ENCODE data around the gene DDX41. TPM values are rescaled to one million over a fixed set of nuclear protein-coding genes. Genes with fewer than 3 reads are reported as not detected.

Gene DDX41
- total RNA-seq, 1 experiment from 2014 or later, result 318 TPM

GRCh38 chr5:177529247-177530203, 12.8 kb upstream of the DDX41 start:
- Histone ChIP-seq H3K9me3 (ENCODE audit: low read length) (no peaks in the 10 kb centered on the region), H3K27ac (ENCODE audit: low read length) (no peak overlapping the region), H3K9me2 (replicated peaks; ENCODE audit: low read length) (no peaks in the 10 kb centered on the region), H3K79me2 (ENCODE audit: low read length) (no peaks in the 10 kb centered on the region), H2AFZ (ENCODE audit: low read length) (no peak overlapping the region), H3K4me2 (ENCODE audit: low read length) (no peak overlapping the region), H3F3A (ENCODE audit: low read length, unreplicated experiment) (no peaks in the 10 kb centered on the region), H3K4me1 (ENCODE audit: insufficient read depth, low read length) (peaks cover 11% of the 10 kb centered on the region), H3K4me3 (ENCODE audit: low read length) (no peak overlapping the region), H3K27me3 (ENCODE audit: low read length) (no peaks in the 10 kb centered on the region), H3K9ac (ENCODE audit: low read length) (no peak overlapping the region), H3K36me3 (ENCODE audit: low read depth, low read length) (peaks cover 14% of the 10 kb centered on the region; the same call in 1 of the 2 replicates), H4K20me1 (ENCODE audit: low read length) (no peaks in the 10 kb centered on the region)
- intact Hi-C loops (cut with micrococcal nuclease), result no loop called here
- ATAC-seq (no peak), DNase-seq (no peak)
- POLR2A ChIA-PET (ENCODE audit: unreplicated experiment), result no interaction called here
- TF ChIP-seq EZH2 (IDR thresholded peaks at IDR 0.05; ENCODE audit: low read length, unreplicated experiment) (no peak), CTCF (conservative IDR thresholded peaks at IDR 0.05; ENCODE audit: low read depth, low read length) (no peak), EZH2phosphoT487 (IDR thresholded peaks at IDR 0.05; ENCODE audit: borderline replicate concordance, low read length) (no peak)
- CTCF ChIA-PET, result no interaction called here
- no TSS peak for BruUV-seq (replicated peaks)

GRCh38 chr5:177528631-177529030, 11.9 kb upstream of the DDX41 start:
- H3K4me2 ChIP-seq (ENCODE audit: low read length), result no peak overlapping the region
- TF ChIP-seq EZH2phosphoT487 (IDR thresholded peaks at IDR 0.05; ENCODE audit: borderline replicate concordance, low read length) (no peak), CTCF (conservative IDR thresholded peaks at IDR 0.05; ENCODE audit: low read depth, low read length) (no peak), EZH2 (IDR thresholded peaks at IDR 0.05; ENCODE audit: low read length, unreplicated experiment) (no peak)
- intact Hi-C loops (cut with micrococcal nuclease), result no loop called here
- H3K9me2 ChIP-seq (replicated peaks; ENCODE audit: low read length), result no peaks in the 10 kb centered on the region
- no peak overlapping the region for H3K9ac ChIP-seq (ENCODE audit: low read length)
- ChIA-PET POLR2A (ENCODE audit: unreplicated experiment) (interaction anchor here (0.6 kb wide), 1 partner anchor 70 kb away, joined by 4 read pairs; no protein-coding TSS in a partner anchor), CTCF (no interaction called here)
- H2AFZ ChIP-seq (ENCODE audit: low read length), result no peak overlapping the region
- H3F3A ChIP-seq (ENCODE audit: low read length, unreplicated experiment), result no peaks in the 10 kb centered on the region
- peaks cover 11% of the 10 kb centered on the region for H3K4me1 ChIP-seq (ENCODE audit: insufficient read depth, low read length)
- DNase-seq (no peak), ATAC-seq (no peak)
- H3K4me3 ChIP-seq (ENCODE audit: low read length), result no peak overlapping the region
- no TSS peak for BruUV-seq (replicated peaks)
- no peaks in the 10 kb centered on the region for H4K20me1 ChIP-seq (ENCODE audit: low read length)
- no peaks in the 10 kb centered on the region for H3K79me2 ChIP-seq (ENCODE audit: low read length)
- H3K27me3 ChIP-seq (ENCODE audit: low read length), result no peaks in the 10 kb centered on the region
- no peak overlapping the region for H3K27ac ChIP-seq (ENCODE audit: low read length)
- H3K9me3 ChIP-seq (ENCODE audit: low read length), result no peaks in the 10 kb centered on the region
- H3K36me3 ChIP-seq (ENCODE audit: low read depth, low read length), result peaks cover 10% of the 10 kb centered on the region; the same call in 1 of the 2 replicates

- H3K79me2 ChIP-seq (ENCODE audit: low read length), result no peaks in the 10 kb centered on the region
- H3F3A ChIP-seq (ENCODE audit: low read length, unreplicated experiment), result no peaks in the 10 kb centered on the region
- no peak overlapping the region for H2AFZ ChIP-seq (ENCODE audit: low read length)
- no peak overlapping the region for H3K4me3 ChIP-seq (ENCODE audit: low read length)
- TF ChIP-seq CTCF (conservative IDR thresholded peaks at IDR 0.05; ENCODE audit: low read depth, low read length) (no peak), EZH2 (IDR thresholded peaks at IDR 0.05; ENCODE audit: low read length, unreplicated experiment) (no peak), EZH2phosphoT487 (IDR thresholded peaks at IDR 0.05; ENCODE audit: borderline replicate concordance, low read length) (no peak)
- ATAC-seq, result no peak
- CTCF ChIA-PET, result no interaction called here
- no TSS peak for BruUV-seq (replicated peaks)
- H4K20me1 ChIP-seq (ENCODE audit: low read length), result no peaks in the 10 kb centered on the region
- peaks cover 10% of the 10 kb centered on the region; the same call in 1 of the 2 replicates for H3K36me3 ChIP-seq (ENCODE audit: low read depth, low read length)
- no peak for DNase-seq
- no peak overlapping the region for H3K4me2 ChIP-seq (ENCODE audit: low read length)
- no peak overlapping the region for H3K9ac ChIP-seq (ENCODE audit: low read length)
- no peaks in the 10 kb centered on the region for H3K27me3 ChIP-seq (ENCODE audit: low read length)
- peaks cover 11% of the 10 kb centered on the region for H3K4me1 ChIP-seq (ENCODE audit: insufficient read depth, low read length)
- POLR2A ChIA-PET (ENCODE audit: unreplicated experiment), result no interaction called here
- H3K27ac ChIP-seq (ENCODE audit: low read length), result no peak overlapping the region
- no peaks in the 10 kb centered on the region for H3K9me3 ChIP-seq (ENCODE audit: low read length)
- no peaks in the 10 kb centered on the region for H3K9me2 ChIP-seq (replicated peaks; ENCODE audit: low read length)
- intact Hi-C loops (cut with micrococcal nuclease), result no loop called here
Measured at GRCh38 chr5:177527595-177527994, 10.8 kb upstream of the DDX41 start.
